ENCODE results near the gene RNASEH2B. TPM values are rescaled to one million over a fixed set of nuclear protein-coding genes. Genes with fewer than 3 reads are reported as not detected.

The RNASEH2B gene
- polyA plus RNA-seq, 3 donors = 53.6 to 66.4 (median 56.2) TPM

DNA sequence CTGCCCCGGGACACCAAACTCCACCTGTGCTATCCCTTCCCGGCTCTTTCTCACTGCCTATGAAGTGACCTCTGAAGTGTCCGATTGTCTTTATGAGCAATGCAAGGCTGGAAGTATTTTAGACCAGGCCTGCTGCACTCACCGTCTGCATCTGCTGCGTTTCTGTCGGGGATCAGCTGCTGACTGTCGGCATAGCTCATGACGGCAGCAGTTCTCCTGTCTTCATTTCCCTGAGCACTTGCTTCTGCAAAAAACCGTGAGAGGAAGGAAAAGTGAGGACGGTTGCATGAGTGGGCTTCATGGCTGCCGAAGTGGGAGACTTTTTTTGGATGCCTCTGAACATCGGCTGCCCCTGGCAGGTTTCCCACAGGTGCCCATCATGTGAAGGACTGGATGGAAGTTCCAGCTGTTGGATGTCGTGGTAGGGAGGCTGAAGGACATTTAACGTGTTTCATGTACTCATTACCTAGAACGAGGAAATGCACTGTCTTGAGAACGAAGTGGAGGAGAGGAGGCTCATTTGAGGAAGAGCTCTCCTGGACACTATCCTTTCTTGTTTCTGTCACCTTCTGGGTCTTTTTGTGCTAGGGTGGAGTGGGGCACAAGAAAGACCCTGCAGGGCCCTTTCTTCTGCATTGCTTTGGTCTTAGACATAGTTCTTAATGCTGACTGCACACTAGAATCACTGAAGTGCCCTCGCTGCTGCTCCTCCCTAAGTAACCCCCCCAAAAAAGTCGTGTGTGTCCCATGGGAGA, 94.7 kb downstream of the RNASEH2B start:
- no peak for DNase-seq (ENCODE audit: extremely low read depth in 1 of 11, low read depth in 9 of 11, low spot score in 4 of 11)

GRCh38 chr13:51004918-51005460, 95.4 kb downstream of the RNASEH2B start:
- DNase-seq (ENCODE audit: extremely low read depth in 1 of 11, low read depth in 9 of 11, low spot score in 4 of 11) = no peak

DNA sequence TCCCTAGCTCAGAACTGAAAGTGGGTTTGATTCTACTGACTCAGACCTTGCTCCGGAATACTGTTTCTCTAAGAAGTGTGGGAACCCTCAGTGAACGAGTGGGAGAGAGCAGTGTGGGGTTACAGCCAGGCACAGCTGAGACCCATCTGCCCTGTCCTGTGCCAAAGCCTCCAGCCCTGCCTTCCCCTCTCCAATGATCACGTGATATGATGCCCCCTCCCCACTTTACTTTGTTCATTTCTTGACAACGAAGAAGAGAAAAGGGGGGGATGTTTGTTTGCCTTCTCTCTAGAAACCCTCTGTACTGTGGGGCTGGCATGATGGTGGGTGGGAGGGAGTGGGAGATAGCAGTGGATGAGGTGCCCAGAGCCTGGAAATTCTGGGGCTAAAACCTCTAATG, 96.0 kb downstream of the RNASEH2B start:
- no peak for DNase-seq (ENCODE audit: extremely low read depth in 1 of 11, low read depth in 9 of 11, low spot score in 4 of 11)

Other genes with a start within 250 kb of the RNASEH2B start
- gene DLEU7, start 66.1 kb upstream of the RNASEH2B start, polyA plus RNA-seq (ENCODE audit: insufficient read length in 3 of 3) = 1 to 10 TPM; 1.2 to 1.5 (median 1.4) TPM
- under 1 TPM; 0.16 to 0.47 (median 0.26) TPM for gene C13orf42, start 201.5 kb downstream of the RNASEH2B start, polyA plus RNA-seq (ENCODE audit: insufficient read length in 3 of 3)